ENCODE results near the gene STX1A. TPM values are rescaled to one million over a fixed set of nuclear protein-coding genes. Genes with fewer than 3 reads are reported as not detected.

Gene STX1A
- total RNA-seq, 1 experiment from 2014 or later: 20.4 TPM

DNA sequence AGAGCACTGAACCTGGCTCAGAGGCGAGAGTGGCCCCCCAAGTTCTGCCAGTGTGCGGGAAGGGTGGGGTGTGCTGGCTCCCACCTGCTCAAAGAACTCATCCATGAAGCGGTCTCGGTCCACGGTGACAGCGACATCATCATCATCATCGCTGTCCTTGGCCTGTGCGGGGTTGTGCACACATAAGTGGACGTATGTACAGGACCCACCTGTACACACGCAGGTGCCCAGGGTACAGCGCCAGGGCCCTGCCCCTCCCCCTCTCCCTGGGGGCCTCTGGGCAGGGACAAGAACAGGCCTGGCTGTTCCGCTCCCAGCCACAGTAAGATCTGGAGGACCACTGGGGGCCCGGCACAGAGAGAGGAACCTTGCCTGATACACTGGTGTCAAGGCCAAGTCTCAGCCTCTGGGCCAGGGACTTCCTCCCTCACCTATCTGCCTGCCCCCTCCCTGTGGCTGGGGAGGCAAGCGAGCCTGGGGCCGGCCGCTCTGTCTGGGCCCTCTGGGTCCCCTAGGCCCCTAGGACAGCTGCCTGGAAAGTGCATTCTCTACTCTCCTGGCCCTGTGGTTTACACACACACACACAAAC, 10.4 kb downstream of the STX1A start:
- TF ChIP-seq, protein P1, sequence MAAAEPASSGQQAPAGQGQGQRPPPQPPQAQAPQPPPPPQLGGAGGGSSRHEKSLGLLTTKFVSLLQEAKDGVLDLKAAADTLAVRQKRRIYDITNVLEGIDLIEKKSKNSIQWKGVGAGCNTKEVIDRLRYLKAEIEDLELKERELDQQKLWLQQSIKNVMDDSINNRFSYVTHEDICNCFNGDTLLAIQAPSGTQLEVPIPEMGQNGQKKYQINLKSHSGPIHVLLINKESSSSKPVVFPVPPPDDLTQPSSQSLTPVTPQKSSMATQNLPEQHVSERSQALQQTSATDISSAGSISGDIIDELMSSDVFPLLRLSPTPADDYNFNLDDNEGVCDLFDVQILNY (CRISPR knock-in tag; IDR thresholded peaks at IDR 0.05): no peak
- no peak for TF ChIP-seq TCF7 (CRISPR knock-in tag; IDR thresholded peaks at IDR 0.05; ENCODE audit: low read depth)
- Mint-ChIP-seq H3K9me3 (no peaks in the 10 kb centered on the region), H3K4me3 (no peak overlapping the region), H3K27me3 (ENCODE audit: low read depth) (no peaks in the 10 kb centered on the region), H3K27ac (no peak overlapping the region), H3K36me3 (no peaks in the 10 kb centered on the region), H3K4me1 (peaks cover 2% of the 10 kb centered on the region; the same call in 1 of the 2 replicates)
- ChIA-PET CTCF (interaction anchor here (1.6 to 2.2 kb wide), 3 partner anchors 16 to 102 kb away, joined by 5 to 11 read pairs (median 8); partner anchors contain the start of gene VPS37D), POLR2A (interaction anchor here (1.0 kb wide), 1 partner anchor 16 kb away, joined by 3 read pairs; no protein-coding TSS in a partner anchor)
- no peak for DNase-seq (ENCODE audit: low spot score)
- ATAC-seq: no peak

DNA sequence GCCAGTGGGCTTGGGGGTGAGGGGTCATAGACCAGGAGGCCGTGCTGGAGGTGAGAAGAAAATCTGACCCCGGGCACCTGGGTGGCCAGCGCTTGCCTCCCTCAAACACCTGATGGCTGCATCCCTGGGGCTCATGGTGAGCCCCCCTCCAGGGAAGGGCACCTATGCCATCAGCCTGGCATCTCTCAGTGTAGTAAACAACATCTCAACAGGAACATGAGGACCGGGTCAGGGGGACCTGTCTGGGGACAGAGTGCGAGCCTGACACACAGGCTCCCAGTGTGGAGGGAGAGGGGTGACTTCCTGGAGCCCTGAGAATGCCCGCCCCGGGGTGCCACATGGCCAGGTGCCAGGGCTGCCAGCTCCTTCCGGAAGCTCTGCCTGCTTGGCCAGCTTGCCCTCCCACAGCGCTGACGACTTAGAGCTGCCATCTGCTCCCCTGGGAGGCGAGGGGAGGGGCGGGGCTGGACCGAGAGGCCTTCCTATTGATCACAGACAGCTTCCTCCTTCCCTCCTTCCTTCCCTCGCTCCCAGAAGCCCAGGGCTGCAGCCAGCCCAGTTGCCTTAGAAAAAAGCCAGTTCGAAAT, 12.3 kb downstream of the STX1A start:
- no peak for ATAC-seq
- Mint-ChIP-seq H3K4me1 (peaks cover 12% of the 10 kb centered on the region), H3K27ac (no peak overlapping the region), H3K4me3 (no peak overlapping the region), H3K9me3 (no peaks in the 10 kb centered on the region), H3K27me3 (ENCODE audit: low read depth) (no peaks in the 10 kb centered on the region), H3K36me3 (peaks cover 3% of the 10 kb centered on the region; the same call in 1 of the 2 replicates)
- POLR2A ChIA-PET: no interaction called here
- CTCF ChIA-PET: interaction anchor here (1.8 to 2.2 kb wide), 3 partner anchors 18 to 100 kb away, joined by 7 to 13 read pairs (median 8); partner anchors contain the start of gene VPS37D
- TF ChIP-seq, protein P2, sequence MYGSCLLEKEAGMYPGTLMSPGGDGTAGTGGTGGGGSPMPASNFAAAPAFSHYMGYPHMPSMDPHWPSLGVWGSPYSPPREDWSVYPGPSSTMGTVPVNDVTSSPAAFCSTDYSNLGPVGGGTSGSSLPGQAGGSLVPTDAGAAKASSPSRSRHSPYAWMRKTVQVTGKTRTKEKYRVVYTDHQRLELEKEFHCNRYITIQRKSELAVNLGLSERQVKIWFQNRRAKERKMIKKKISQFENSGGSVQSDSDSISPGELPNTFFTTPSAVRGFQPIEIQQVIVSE (CRISPR knock-in tag; IDR thresholded peaks at IDR 0.05; ENCODE audit: borderline replicate concordance): no peak
- TF ChIP-seq HMGA2 (CRISPR knock-in tag; IDR thresholded peaks at IDR 0.05) (no peak), PRRX2 (CRISPR knock-in tag; IDR thresholded peaks at IDR 0.05) (no peak), ZNF423 (CRISPR knock-in tag; IDR thresholded peaks at IDR 0.05) (no peak), ELF4 (CRISPR knock-in tag; IDR thresholded peaks at IDR 0.05; ENCODE audit: low read depth) (no peak), ZNF219 (CRISPR knock-in tag; IDR thresholded peaks at IDR 0.05; ENCODE audit: borderline replicate concordance) (no peak), GABPB1 (CRISPR knock-in tag; IDR thresholded peaks at IDR 0.05) (no peak), FOXK1 (CRISPR knock-in tag; IDR thresholded peaks at IDR 0.05) (no peak), FOXP1 (CRISPR knock-in tag; IDR thresholded peaks at IDR 0.05; ENCODE audit: borderline replicate concordance) (no peak), GRHL2 (CRISPR knock-in tag; IDR thresholded peaks at IDR 0.05; ENCODE audit: insufficient replicate concordance, severe bottlenecking) (no peak), KAT7 (CRISPR knock-in tag; IDR thresholded peaks at IDR 0.05; ENCODE audit: borderline replicate concordance) (no peak), SMAD3 (CRISPR knock-in tag; IDR thresholded peaks at IDR 0.05; ENCODE audit: borderline replicate concordance) (no peak)
- TF ChIP-seq, protein P3, sequence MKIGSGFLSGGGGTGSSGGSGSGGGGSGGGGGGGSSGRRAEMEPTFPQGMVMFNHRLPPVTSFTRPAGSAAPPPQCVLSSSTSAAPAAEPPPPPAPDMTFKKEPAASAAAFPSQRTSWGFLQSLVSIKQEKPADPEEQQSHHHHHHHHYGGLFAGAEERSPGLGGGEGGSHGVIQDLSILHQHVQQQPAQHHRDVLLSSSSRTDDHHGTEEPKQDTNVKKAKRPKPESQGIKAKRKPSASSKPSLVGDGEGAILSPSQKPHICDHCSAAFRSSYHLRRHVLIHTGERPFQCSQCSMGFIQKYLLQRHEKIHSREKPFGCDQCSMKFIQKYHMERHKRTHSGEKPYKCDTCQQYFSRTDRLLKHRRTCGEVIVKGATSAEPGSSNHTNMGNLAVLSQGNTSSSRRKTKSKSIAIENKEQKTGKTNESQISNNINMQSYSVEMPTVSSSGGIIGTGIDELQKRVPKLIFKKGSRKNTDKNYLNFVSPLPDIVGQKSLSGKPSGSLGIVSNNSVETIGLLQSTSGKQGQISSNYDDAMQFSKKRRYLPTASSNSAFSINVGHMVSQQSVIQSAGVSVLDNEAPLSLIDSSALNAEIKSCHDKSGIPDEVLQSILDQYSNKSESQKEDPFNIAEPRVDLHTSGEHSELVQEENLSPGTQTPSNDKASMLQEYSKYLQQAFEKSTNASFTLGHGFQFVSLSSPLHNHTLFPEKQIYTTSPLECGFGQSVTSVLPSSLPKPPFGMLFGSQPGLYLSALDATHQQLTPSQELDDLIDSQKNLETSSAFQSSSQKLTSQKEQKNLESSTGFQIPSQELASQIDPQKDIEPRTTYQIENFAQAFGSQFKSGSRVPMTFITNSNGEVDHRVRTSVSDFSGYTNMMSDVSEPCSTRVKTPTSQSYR (CRISPR knock-in tag; IDR thresholded peaks at IDR 0.05): no peak
- TF ChIP-seq, protein P4, sequence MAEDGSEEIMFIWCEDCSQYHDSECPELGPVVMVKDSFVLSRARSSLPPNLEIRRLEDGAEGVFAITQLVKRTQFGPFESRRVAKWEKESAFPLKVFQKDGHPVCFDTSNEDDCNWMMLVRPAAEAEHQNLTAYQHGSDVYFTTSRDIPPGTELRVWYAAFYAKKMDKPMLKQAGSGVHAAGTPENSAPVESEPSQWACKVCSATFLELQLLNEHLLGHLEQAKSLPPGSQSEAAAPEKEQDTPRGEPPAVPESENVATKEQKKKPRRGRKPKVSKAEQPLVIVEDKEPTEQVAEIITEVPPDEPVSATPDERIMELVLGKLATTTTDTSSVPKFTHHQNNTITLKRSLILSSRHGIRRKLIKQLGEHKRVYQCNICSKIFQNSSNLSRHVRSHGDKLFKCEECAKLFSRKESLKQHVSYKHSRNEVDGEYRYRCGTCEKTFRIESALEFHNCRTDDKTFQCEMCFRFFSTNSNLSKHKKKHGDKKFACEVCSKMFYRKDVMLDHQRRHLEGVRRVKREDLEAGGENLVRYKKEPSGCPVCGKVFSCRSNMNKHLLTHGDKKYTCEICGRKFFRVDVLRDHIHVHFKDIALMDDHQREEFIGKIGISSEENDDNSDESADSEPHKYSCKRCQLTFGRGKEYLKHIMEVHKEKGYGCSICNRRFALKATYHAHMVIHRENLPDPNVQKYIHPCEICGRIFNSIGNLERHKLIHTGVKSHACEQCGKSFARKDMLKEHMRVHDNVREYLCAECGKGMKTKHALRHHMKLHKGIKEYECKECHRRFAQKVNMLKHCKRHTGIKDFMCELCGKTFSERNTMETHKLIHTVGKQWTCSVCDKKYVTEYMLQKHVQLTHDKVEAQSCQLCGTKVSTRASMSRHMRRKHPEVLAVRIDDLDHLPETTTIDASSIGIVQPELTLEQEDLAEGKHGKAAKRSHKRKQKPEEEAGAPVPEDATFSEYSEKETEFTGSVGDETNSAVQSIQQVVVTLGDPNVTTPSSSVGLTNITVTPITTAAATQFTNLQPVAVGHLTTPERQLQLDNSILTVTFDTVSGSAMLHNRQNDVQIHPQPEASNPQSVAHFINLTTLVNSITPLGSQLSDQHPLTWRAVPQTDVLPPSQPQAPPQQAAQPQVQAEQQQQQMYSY (CRISPR knock-in tag; IDR thresholded peaks at IDR 0.05): no peak
- TF ChIP-seq, protein P5, sequence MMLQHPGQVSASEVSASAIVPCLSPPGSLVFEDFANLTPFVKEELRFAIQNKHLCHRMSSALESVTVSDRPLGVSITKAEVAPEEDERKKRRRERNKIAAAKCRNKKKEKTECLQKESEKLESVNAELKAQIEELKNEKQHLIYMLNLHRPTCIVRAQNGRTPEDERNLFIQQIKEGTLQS (CRISPR knock-in tag; conservative IDR thresholded peaks at IDR 0.05): no peak
- no peak for DNase-seq (ENCODE audit: low spot score)
